K562 (cell line): ENCODE data around the gene TNFAIP8L1. TPM values are rescaled to one million over a fixed set of nuclear protein-coding genes. Genes with fewer than 3 reads are reported as not detected.

ENCODE experiments used
- CBFB ChIP-seq: sonication (generic); formaldehyde crosslinking; IDR thresholded peaks from 2 replicates; pipeline ENCODE4 v1.4.0; 2020; ENCODE audit warnings: mild to moderate bottlenecking, missing genetic modification reagents
- DPF2 ChIP-seq: fragments of 450-650 bp; IDR thresholded peaks from 2 replicates; pipeline ENCODE4 v1.6.1; 2016
- ETS1 ChIP-seq: conservative IDR thresholded peaks from 2 replicates; pipeline ENCODE4 v1.6.1; 2011; ENCODE audit warnings: low read depth, mild to moderate bottlenecking, low read length; ENCODE audit not compliant: control insufficient read depth
- GATAD2B ChIP-seq: fragments of 450-650 bp; IDR thresholded peaks from 2 replicates; pipeline ENCODE4 v1.6.1; 2017; ENCODE audit warnings: mild to moderate bottlenecking, borderline replicate concordance
- HMG20A ChIP-seq: fragments of 450-650 bp; formaldehyde crosslinking; conservative IDR thresholded peaks from 2 replicates; pipeline ENCODE4 v1.4.0; 2020; ENCODE audit warnings: mild to moderate bottlenecking, mixed read lengths
- HMG20B ChIP-seq: fragments of 250-450 bp; sonication (Bioruptor Pico); IDR thresholded peaks from 2 replicates; pipeline ENCODE4 v1.5.0; 2021; ENCODE audit warnings: mild to moderate bottlenecking
- MBD2 ChIP-seq: sonication (generic); IDR thresholded peaks from 2 replicates; pipeline ENCODE4 v1.6.1; 2016; ENCODE audit warnings: low read depth, borderline replicate concordance
- NFIC ChIP-seq: fragments of 450-650 bp; IDR thresholded peaks from 2 replicates; pipeline ENCODE4 v1.6.1; 2017; ENCODE audit warnings: mild to moderate bottlenecking, inconsistent platforms
- NR4A1 ChIP-seq, 2 experiments: fragments of 250-450 bp in 1 of 2; fragments of 450-650 bp in 1 of 2; sonication (Bioruptor Pico) in 1 of 2; IDR thresholded peaks; 2 replicates each; pipeline versions ENCODE4 v1.4.0 to v1.6.1; 2016 to 2020; ENCODE audit warnings: mild to moderate bottlenecking in 2 of 2, missing compliant biosample characterization in 1 of 2, missing genetic modification characterization in 1 of 2, moderate library complexity in 1 of 2
- OTX1 ChIP-seq: fragments of 450-650 bp; formaldehyde crosslinking; IDR thresholded peaks from 2 replicates; pipeline ENCODE4 v1.4.0; 2022; ENCODE audit warnings: mild to moderate bottlenecking
- PPARD ChIP-seq: fragments of 250-450 bp; sonication (Bioruptor Pico); IDR thresholded peaks from 2 replicates; pipeline ENCODE4 v1.8.0; 2022; ENCODE audit warnings: inconsistent platforms, mild to moderate bottlenecking, moderate library complexity
- PRMT5 ChIP-seq: sonication (generic); formaldehyde crosslinking; IDR thresholded peaks from 2 replicates; pipeline ENCODE4 v1.5.0; 2020; ENCODE audit warnings: missing genetic modification reagents
- SNAPC5 ChIP-seq: fragments of 250-450 bp; sonication (Bioruptor Pico); IDR thresholded peaks from 2 replicates; pipeline ENCODE4 v1.8.0; 2021; ENCODE audit warnings: moderate library complexity, mild to moderate bottlenecking, inconsistent platforms
- TRIM25 ChIP-seq: fragments of 450-650 bp; IDR thresholded peaks from 2 replicates; pipeline ENCODE4 v1.7.0; 2016; ENCODE audit warnings: borderline replicate concordance
- YBX1 ChIP-seq: fragments of 450-650 bp; IDR thresholded peaks from 2 replicates; pipeline ENCODE4 v1.7.1; 2016; ENCODE audit warnings: mild to moderate bottlenecking
- ZEB2 ChIP-seq: fragments of 450-650 bp; IDR thresholded peaks from 2 replicates; pipeline ENCODE4 v1.6.1; 2016
- ZNF592 ChIP-seq: fragments of 450-650 bp; IDR thresholded peaks from 2 replicates; pipeline ENCODE4 v1.6.1; 2017; ENCODE audit warnings: antibody characterized with exemption, mild to moderate bottlenecking
- polyA plus RNA-seq, 8 experiments: library from polyadenylated mRNA; depleted of rRNA in 4 of 8; stranded (reverse) in 5 of 8; unstranded in 3 of 8; fragments of >200 nt; fragmentation: Nextera tagmentation in 2 of 8; fragmentation: Illumina TruSeq in 1 of 8; extraction: Ambion mirVana in 2 of 8; extraction: Trizol in 1 of 8; gene quantifications; 2 replicates each; pipeline versions ENCODE4 v1.2.1 to v1.2.3, GENCODE V29; 2011 to 2014; ENCODE audit warnings: inconsistent platforms in 1 of 8, missing spikeins in 1 of 8
- total RNA-seq, 7 experiments: library from RNA; depleted of rRNA in 6 of 7; stranded (reverse); fragments of >200 nt in 6 of 7; fragmentation: Illumina TruSeq in 2 of 7; extraction: Trizol in 2 of 7; gene quantifications; 2 replicates each; pipeline versions ENCODE4 v1.2.1 to v1.2.3, GENCODE V29; 2011 to 2021; ENCODE audit warnings: low replicate concordance in 1 of 7
- TF ChIP-seq, protein P1 (sequence below): fragments of 450-650 bp; IDR thresholded peaks from 2 replicates; pipeline ENCODE4 v1.6.1; 2016; ENCODE audit warnings: mild to moderate bottlenecking

TNFAIP8L1 gene
- total and polyA plus RNA-seq, 9 of the 15 experiments (the other 6 are each of a cell fraction or from before 2014, with no cell fraction given) = 0.69 to 9.3 (median 4.9) TPM

DNA sequence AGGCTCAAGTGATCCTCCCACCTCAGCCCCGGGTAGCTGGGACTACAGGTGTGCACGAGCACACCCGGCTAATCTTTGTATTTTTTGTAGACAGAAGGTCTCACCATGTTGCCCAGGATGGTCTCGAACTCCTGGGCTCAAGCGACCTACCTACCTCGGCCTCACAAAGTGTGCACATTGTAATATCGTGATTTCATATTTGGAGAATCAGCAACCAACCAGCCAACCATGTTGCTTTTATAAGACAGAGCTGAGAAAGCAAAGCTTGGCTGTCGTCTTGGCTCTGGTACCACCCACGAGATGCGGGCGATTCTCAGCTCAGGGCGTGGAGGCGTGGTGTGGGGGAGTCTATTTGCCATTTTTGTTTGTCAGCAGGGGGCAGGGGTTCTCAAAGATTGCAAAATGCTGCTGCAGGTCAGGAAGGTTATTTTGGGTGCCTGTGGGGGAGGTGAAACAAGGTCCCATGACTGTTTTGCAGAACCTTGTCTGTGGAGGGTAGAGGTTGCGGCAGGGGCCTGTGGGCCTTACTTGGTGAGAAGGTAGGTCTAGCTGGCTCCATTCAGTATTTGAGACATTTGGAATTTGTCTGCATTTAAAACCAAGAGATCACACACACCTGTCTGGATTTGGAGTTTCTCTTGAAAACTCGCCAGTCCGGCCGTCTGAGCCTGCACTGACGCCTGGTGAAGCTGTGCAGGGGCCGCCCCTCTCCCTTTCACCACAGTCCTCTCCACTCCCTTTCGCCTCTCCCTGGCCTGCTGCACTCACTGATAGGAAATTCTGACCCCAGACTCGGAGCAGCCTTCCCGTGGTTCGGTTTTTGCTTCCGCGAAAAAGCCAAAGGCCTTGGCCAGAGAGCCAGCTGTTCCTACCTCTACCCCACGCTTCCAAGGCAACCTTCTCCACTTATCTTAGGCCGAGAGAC, 15.4 kb downstream of the TNFAIP8L1 start (continued):
- TF ChIP-seq, protein P1, sequence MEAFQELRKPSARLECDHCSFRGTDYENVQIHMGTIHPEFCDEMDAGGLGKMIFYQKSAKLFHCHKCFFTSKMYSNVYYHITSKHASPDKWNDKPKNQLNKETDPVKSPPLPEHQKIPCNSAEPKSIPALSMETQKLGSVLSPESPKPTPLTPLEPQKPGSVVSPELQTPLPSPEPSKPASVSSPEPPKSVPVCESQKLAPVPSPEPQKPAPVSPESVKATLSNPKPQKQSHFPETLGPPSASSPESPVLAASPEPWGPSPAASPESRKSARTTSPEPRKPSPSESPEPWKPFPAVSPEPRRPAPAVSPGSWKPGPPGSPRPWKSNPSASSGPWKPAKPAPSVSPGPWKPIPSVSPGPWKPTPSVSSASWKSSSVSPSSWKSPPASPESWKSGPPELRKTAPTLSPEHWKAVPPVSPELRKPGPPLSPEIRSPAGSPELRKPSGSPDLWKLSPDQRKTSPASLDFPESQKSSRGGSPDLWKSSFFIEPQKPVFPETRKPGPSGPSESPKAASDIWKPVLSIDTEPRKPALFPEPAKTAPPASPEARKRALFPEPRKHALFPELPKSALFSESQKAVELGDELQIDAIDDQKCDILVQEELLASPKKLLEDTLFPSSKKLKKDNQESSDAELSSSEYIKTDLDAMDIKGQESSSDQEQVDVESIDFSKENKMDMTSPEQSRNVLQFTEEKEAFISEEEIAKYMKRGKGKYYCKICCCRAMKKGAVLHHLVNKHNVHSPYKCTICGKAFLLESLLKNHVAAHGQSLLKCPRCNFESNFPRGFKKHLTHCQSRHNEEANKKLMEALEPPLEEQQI = no peak
- TF ChIP-seq ZNF592 = no peak
- TF ChIP-seq NFIC = no peak
- no peak for TF ChIP-seq TRIM25
- 0 out of 2 replicates have a peak, but pooled peaks have one; percentile 33 for TF ChIP-seq OTX1 (CRISPR knock-in tag)
- TF ChIP-seq PPARD (CRISPR knock-in tag) = no peak
- TF ChIP-seq GATAD2B = no peak
- no peak for TF ChIP-seq PRMT5 (CRISPR knock-in tag)
- no peak for TF ChIP-seq ZEB2
- no peak for TF ChIP-seq HMG20B
- no peak for TF ChIP-seq MBD2
- no peak for TF ChIP-seq NR4A1 (CRISPR knock-in tag; IDR thresholded peaks at IDR 0.05)
- no peak for TF ChIP-seq NR4A1 (tag; IDR thresholded peaks at IDR 0.05)
- no peak for TF ChIP-seq SNAPC5
- no peak for TF ChIP-seq ETS1
- no peak for TF ChIP-seq YBX1
- no peak for TF ChIP-seq HMG20A (CRISPR knock-in tag)
- no peak for TF ChIP-seq CBFB (CRISPR knock-in tag)
- TF ChIP-seq DPF2 = 0 out of 2 replicates have a peak, but pooled peaks have one; percentile 33
